HepG2 (cell line): ENCODE results near the gene PRKG1. TPM values are rescaled to one million over a fixed set of nuclear protein-coding genes. Genes with fewer than 3 reads are reported as not detected.

Source experiments
- ATAC-seq: fragments of 200-7000 bp; cut with Tn5 transposase; 3 replicates; pipeline ENCODE4 v1.9.1; 2020; ENCODE audit warnings: mild to moderate bottlenecking, moderate library complexity
- BruUV-seq: library from RNA; stranded (reverse); fragments of 400-500 nt; replicated peaks from 2 replicates; lab custom pipeline; 2021; lab: Mats Ljungman, UMichigan
- CTCF ChIA-PET: fragments of 300-600 bp; formaldehyde crosslinking; extraction: SDS; loops from one replicate; lab custom pipeline; 2021; ENCODE audit warnings: low total read pairs, inconsistent platforms, low intra/inter-chr PET ratio; lab: Yijun Ruan, JAX
- POLR2A ChIA-PET: fragments of 350-600 bp; sonication (Branson Sonifier 250); formaldehyde crosslinking; loops from one replicate; lab custom pipeline; 2020; ENCODE audit warnings: antibody characterized with exemption, inconsistent platforms; lab: Yijun Ruan, JAX
- DNase-seq: peaks from one replicate; pipeline ENCODE4 v3.0.0-alpha.2; 2015; ENCODE audit warnings: low spot score
- FAIRE-seq: peaks from 3 replicates; lab custom pipeline; 2011; peaks lifted over from hg19 to GRCh38; lab: Jason Lieb, UNC
- H2AFZ ChIP-seq: one replicate; pipeline ENCODE4 v1.6.1; 2011; ENCODE audit warnings: low read length, inconsistent platforms
- H3K27ac ChIP-seq: fragments of 300-600 bp; 3 replicates; pipeline ENCODE4 v1.8.0; 2011; ENCODE audit warnings: mixed run types, mild to moderate bottlenecking, mixed read lengths, low read length, inconsistent platforms; ENCODE audit not compliant: insufficient read depth; ENCODE audit errors: extremely low read length
- H3K27me3 ChIP-seq, 2 experiments: fragments of 200-600 bp in 1 of 2; 2 replicates in 1 of 2; 3 replicates in 1 of 2; pipeline versions ENCODE4 v1.6.0 to v1.8.0; 2011; ENCODE audit warnings: low read length in 2 of 2, mild to moderate bottlenecking in 2 of 2, moderate library complexity in 2 of 2, inconsistent platforms in 1 of 2; ENCODE audit not compliant: insufficient read depth in 2 of 2, control insufficient read depth in 1 of 2
- H3K36me3 ChIP-seq, 2 experiments: fragments of 200-600 bp in 1 of 2; replicated peaks in 1 of 2; 2 replicates in 1 of 2; 3 replicates in 1 of 2; pipeline versions ENCODE4 v1.5.1 to v1.8.0; 2011; ENCODE audit warnings: low read length in 2 of 2, inconsistent platforms in 1 of 2; ENCODE audit not compliant: insufficient read depth in 2 of 2, control insufficient read depth in 1 of 2
- H3K4me1 ChIP-seq: 2 replicates; pipeline ENCODE4 v1.5.1; 2012; ENCODE audit warnings: low read length, inconsistent platforms; ENCODE audit not compliant: insufficient read depth
- H3K4me2 ChIP-seq: 2 replicates; pipeline ENCODE4 v1.6.0; 2011; ENCODE audit warnings: low read depth, low read length, inconsistent platforms
- H3K4me3 ChIP-seq, 3 experiments: fragments of 200-600 bp in 1 of 3; sonication (generic), shearing (Covaris generic) in 1 of 3; replicated peaks in 1 of 3; 2 replicates each; pipeline ENCODE4 v1.5.1; 2011 to 2016; ENCODE audit warnings: low read length in 3 of 3, inconsistent platforms in 2 of 3, low read depth in 2 of 3, mild to moderate bottlenecking in 2 of 3, control low read depth in 1 of 3, mixed read lengths in 1 of 3; ENCODE audit not compliant: insufficient read depth in 1 of 3
- H3K79me2 ChIP-seq: one replicate; pipeline ENCODE4 v1.6.1; 2011; ENCODE audit warnings: low read length, inconsistent platforms; ENCODE audit not compliant: insufficient read depth
- H3K9ac ChIP-seq: 2 replicates; pipeline ENCODE4 v1.6.0; 2011; ENCODE audit warnings: mild to moderate bottlenecking, low read depth, low read length, inconsistent platforms; ENCODE audit not compliant: insufficient read depth
- H3K9me3 ChIP-seq: 2 replicates; pipeline ENCODE4 v1.5.1; 2012; ENCODE audit warnings: mild to moderate bottlenecking, low read length
- H4K20me1 ChIP-seq: 2 replicates; pipeline ENCODE4 v1.6.0; 2011; ENCODE audit warnings: inconsistent platforms, mild to moderate bottlenecking, low read length, moderate library complexity; ENCODE audit not compliant: insufficient read depth
- CC2D1A ChIP-seq: sonication (generic); formaldehyde crosslinking; IDR thresholded peaks from 2 replicates; pipeline ENCODE4 v1.8.1; 2023; ENCODE audit warnings: mild to moderate bottlenecking, missing genetic modification reagents
- FOXA1 ChIP-seq, 2 experiments: fragments of 450-650 bp in 1 of 2; sonication (generic) in 1 of 2; formaldehyde crosslinking in 1 of 2; IDR thresholded peaks; 2 replicates each; pipeline versions ENCODE4 v1.4.0 to v1.6.1; 2016 to 2020; ENCODE audit warnings: missing genetic modification reagents in 1 of 2
- FOXC1 ChIP-seq: sonication (generic); formaldehyde crosslinking; IDR thresholded peaks from 2 replicates; pipeline ENCODE4 v1.8.0; 2022; ENCODE audit warnings: mild to moderate bottlenecking, missing genetic modification reagents, borderline replicate concordance
- GATA4 ChIP-seq: sonication (generic); IDR thresholded peaks from 2 replicates; pipeline ENCODE4 v1.6.1; 2016; ENCODE audit warnings: antibody characterized with exemption, low read depth, borderline replicate concordance
- HNRNPLL ChIP-seq: fragments of 200-400 bp; formaldehyde crosslinking; IDR thresholded peaks from 2 replicates; pipeline ENCODE4 v1.6.1; 2017; ENCODE audit warnings: mild to moderate bottlenecking, low read depth, low read length; ENCODE audit not compliant: poor library complexity, severe bottlenecking
- IKZF4 ChIP-seq: sonication (generic); formaldehyde crosslinking; IDR thresholded peaks from 2 replicates; pipeline ENCODE4 v1.5.1; 2020; ENCODE audit warnings: borderline replicate concordance, mild to moderate bottlenecking, low read depth, missing genetic modification reagents; ENCODE audit errors: not compliant biosample characterization
- KLF16 ChIP-seq, 2 experiments: sonication (generic) in 1 of 2; formaldehyde crosslinking in 1 of 2; IDR thresholded peaks; 2 replicates each; pipeline versions ENCODE4 v1.6.1 to v1.8.0; 2016 to 2023; ENCODE audit warnings: missing genetic modification reagents in 2 of 2, missing compliant biosample characterization in 1 of 2
- MXI1 ChIP-seq: IDR thresholded peaks from 3 replicates; pipeline ENCODE4 v1.6.1; 2012; ENCODE audit warnings: low read depth, low read length, inconsistent platforms, borderline replicate concordance
- SNAPC2 ChIP-seq: sonication (generic); formaldehyde crosslinking; IDR thresholded peaks from 2 replicates; pipeline ENCODE4 v1.8.1; 2022; ENCODE audit warnings: mild to moderate bottlenecking, missing genetic modification reagents
- SNRNP70 ChIP-seq: fragments of 200-400 bp; formaldehyde crosslinking; IDR thresholded peaks from 2 replicates; pipeline ENCODE4 v1.6.1; 2017; ENCODE audit warnings: mild to moderate bottlenecking, low read depth, low read length, moderate library complexity
- ZNF121 ChIP-seq: sonication (generic); formaldehyde crosslinking; IDR thresholded peaks from 2 replicates; pipeline ENCODE4 v1.5.0; 2020; ENCODE audit warnings: mild to moderate bottlenecking, missing genetic modification reagents
- ZNF557 ChIP-seq: sonication (generic); formaldehyde crosslinking; IDR thresholded peaks from 2 replicates; pipeline ENCODE4 v1.4.0; 2020; ENCODE audit warnings: missing genetic modification reagents
- ZNF720 ChIP-seq: sonication (generic); formaldehyde crosslinking; IDR thresholded peaks from 2 replicates; pipeline ENCODE4 v1.4.0; 2020; ENCODE audit warnings: missing genetic modification reagents
- ZNF780A ChIP-seq: sonication (generic); formaldehyde crosslinking; IDR thresholded peaks from 2 replicates; pipeline ENCODE4 v1.8.0; 2022; ENCODE audit warnings: mild to moderate bottlenecking, missing genetic modification reagents, moderate library complexity
- WGBS: methylation state at CpG from one replicate; pipeline ENCODE4 v1.1.6; 2017; ENCODE audit warnings: low lambda C conversion rate; 5-methylcytosine and 5-hydroxymethylcytosine counted together
- in situ Hi-C: cut with HindIII; loops from 2 replicates; pipeline ENCODE4 v1.10.0; 2017; ENCODE audit warnings: low pct_unique_long_range_greater_than_20kb; ENCODE audit not compliant: extremely low pct_ligation_motif_present
- intact Hi-C: fragments of 100-400 bp; cut with micrococcal nuclease; formaldehyde crosslinking; loops from one replicate; pipeline ENCODE4 v1.10.0; 2022; ENCODE audit not compliant: unreplicated experiment
- polyA plus RNA-seq, 8 experiments: library from polyadenylated mRNA; depleted of rRNA in 3 of 8; stranded (reverse) in 7 of 8; unstranded in 1 of 8; fragments of >200 nt; fragmentation: Illumina TruSeq in 4 of 8; extraction: Trizol in 4 of 8; gene quantifications; 2 replicates each; pipeline versions ENCODE4 v1.2.1 to v1.2.3, GENCODE V29; 2011 to 2016; ENCODE audit warnings: low read depth in 4 of 8, missing spikeins in 1 of 8, mixed read lengths in 1 of 8; ENCODE audit not compliant: insufficient read depth in 1 of 8
- total RNA-seq, 5 experiments: library from RNA; depleted of rRNA; stranded (reverse); fragments of >200 nt; fragmentation: Illumina TruSeq; extraction: Trizol; gene quantifications; 2 replicates each; pipeline ENCODE4 v1.2.3, GENCODE V29; 2016; ENCODE audit warnings: low read depth in 1 of 5
- TF ChIP-seq, protein P1 (sequence below): sonication (generic); formaldehyde crosslinking; IDR thresholded peaks from 2 replicates; pipeline ENCODE4 v1.4.0; 2020; ENCODE audit warnings: missing genetic modification reagents
- TF ChIP-seq, protein P2 (sequence below): sonication (generic); formaldehyde crosslinking; IDR thresholded peaks from 2 replicates; pipeline ENCODE4 v1.4.0; 2020; ENCODE audit warnings: mild to moderate bottlenecking, missing genetic modification reagents
- TF ChIP-seq, protein P3 (sequence below): sonication (generic); formaldehyde crosslinking; IDR thresholded peaks from 2 replicates; pipeline ENCODE4 v1.9.0; 2021; ENCODE audit warnings: missing genetic modification reagents, borderline replicate concordance
- TF ChIP-seq, protein P4 (sequence below): sonication (generic); formaldehyde crosslinking; IDR thresholded peaks from 2 replicates; pipeline ENCODE4 v1.8.1; 2023; ENCODE audit warnings: mild to moderate bottlenecking, missing genetic modification reagents

Gene PRKG1
- total and polyA plus RNA-seq, 2 of the 13 experiments (the other 11 are each of a cell fraction or from before 2014, with no cell fraction given): 0.01 TPM; not detected in 1

DNA sequence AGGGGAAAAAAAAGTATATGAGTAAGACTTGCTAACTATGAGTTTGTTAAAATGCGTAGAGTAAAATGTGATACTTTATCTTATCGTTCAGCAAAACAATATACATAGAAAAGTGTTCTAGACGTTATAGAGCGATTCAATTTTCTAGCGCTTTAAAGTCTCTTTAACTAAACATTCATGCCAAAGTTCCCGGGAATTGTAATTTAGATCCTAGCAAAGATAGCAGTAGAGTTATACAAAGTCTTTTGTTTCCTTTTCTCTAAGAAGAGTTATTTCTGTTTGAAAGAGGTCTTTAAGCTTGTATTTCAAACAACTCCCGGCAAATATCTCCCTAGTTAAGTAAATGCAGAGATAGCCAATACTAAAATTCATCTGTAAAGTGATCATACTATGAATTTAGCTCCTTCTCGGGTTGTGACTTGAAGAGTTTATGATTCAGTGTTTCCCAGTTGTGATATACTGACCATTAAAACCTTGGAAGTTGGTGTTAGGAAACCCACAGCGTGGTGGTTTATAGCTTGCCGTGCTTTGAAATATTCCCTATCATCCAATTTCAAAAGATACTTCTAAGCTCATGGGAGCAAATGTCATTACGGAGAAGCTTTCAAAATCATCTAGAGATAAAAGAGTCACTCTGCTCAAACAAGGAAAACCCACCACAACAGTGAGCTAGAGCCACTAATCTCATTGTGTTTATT lies 453.4 kb downstream of the PRKG1 start:
- H3K27ac ChIP-seq: no peak overlapping the region
- FAIRE-seq (no peak), ATAC-seq (no peak), DNase-seq (no peak)
- H4K20me1 ChIP-seq: no peaks in the 10 kb centered on the region
- ChIA-PET CTCF (no interaction called here), POLR2A (no interaction called here)
- no TSS peak for BruUV-seq
- in situ Hi-C loops (no loop called here), intact Hi-C loops (no loop called here)
- H3K9ac ChIP-seq: no peak overlapping the region
- no peaks in the 10 kb centered on the region for H3K79me2 ChIP-seq
- no peaks in the 10 kb centered on the region for H3K4me1 ChIP-seq
- no peaks in the 10 kb centered on the region for H3K36me3 ChIP-seq
- H3K27me3 ChIP-seq: no peaks in the 10 kb centered on the region
- H2AFZ ChIP-seq: no peak overlapping the region
- no peaks in the 10 kb centered on the region for H3K9me3 ChIP-seq
- H3K4me3 ChIP-seq: no peak overlapping the region
- 23% methylated on average over 11 of the region's 11 CpGs for WGBS
- no peak overlapping the region for H3K4me2 ChIP-seq
- TF ChIP-seq ZNF557 (CRISPR knock-in tag) (no peak), ZNF780A (no peak), GATA4 (no peak), KLF16 (CRISPR knock-in tag; IDR thresholded peaks at IDR 0.05) (no peak), ZNF720 (no peak), IKZF4 (CRISPR knock-in tag) (no peak), SNAPC2 (no peak), CC2D1A (no peak), FOXA1 (IDR thresholded peaks at IDR 0.05) (no peak), FOXA1 (CRISPR knock-in tag; IDR thresholded peaks at IDR 0.05) (no peak), HNRNPLL (no peak), MXI1 (no peak), SNRNP70 (no peak), FOXC1 (CRISPR knock-in tag) (no peak), ZNF121 (CRISPR knock-in tag) (no peak)
- TF ChIP-seq, protein P1, sequence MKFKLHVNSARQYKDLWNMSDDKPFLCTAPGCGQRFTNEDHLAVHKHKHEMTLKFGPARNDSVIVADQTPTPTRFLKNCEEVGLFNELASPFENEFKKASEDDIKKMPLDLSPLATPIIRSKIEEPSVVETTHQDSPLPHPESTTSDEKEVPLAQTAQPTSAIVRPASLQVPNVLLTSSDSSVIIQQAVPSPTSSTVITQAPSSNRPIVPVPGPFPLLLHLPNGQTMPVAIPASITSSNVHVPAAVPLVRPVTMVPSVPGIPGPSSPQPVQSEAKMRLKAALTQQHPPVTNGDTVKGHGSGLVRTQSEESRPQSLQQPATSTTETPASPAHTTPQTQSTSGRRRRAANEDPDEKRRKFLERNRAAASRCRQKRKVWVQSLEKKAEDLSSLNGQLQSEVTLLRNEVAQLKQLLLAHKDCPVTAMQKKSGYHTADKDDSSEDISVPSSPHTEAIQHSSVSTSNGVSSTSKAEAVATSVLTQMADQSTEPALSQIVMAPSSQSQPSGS: no peak
- TF ChIP-seq, protein P2, sequence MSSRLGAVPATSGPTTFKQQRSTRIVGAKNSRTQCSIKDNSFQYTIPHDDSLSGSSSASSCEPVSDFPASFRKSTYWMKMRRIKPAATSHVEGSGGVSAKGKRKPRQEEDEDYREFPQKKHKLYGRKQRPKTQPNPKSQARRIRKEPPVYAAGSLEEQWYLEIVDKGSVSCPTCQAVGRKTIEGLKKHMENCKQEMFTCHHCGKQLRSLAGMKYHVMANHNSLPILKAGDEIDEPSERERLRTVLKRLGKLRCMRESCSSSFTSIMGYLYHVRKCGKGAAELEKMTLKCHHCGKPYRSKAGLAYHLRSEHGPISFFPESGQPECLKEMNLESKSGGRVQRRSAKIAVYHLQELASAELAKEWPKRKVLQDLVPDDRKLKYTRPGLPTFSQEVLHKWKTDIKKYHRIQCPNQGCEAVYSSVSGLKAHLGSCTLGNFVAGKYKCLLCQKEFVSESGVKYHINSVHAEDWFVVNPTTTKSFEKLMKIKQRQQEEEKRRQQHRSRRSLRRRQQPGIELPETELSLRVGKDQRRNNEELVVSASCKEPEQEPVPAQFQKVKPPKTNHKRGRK (CRISPR knock-in tag): no peak
- TF ChIP-seq, protein P3, sequence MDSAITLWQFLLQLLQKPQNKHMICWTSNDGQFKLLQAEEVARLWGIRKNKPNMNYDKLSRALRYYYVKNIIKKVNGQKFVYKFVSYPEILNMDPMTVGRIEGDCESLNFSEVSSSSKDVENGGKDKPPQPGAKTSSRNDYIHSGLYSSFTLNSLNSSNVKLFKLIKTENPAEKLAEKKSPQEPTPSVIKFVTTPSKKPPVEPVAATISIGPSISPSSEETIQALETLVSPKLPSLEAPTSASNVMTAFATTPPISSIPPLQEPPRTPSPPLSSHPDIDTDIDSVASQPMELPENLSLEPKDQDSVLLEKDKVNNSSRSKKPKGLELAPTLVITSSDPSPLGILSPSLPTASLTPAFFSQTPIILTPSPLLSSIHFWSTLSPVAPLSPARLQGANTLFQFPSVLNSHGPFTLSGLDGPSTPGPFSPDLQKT (CRISPR knock-in tag): no peak
- TF ChIP-seq, protein P4, sequence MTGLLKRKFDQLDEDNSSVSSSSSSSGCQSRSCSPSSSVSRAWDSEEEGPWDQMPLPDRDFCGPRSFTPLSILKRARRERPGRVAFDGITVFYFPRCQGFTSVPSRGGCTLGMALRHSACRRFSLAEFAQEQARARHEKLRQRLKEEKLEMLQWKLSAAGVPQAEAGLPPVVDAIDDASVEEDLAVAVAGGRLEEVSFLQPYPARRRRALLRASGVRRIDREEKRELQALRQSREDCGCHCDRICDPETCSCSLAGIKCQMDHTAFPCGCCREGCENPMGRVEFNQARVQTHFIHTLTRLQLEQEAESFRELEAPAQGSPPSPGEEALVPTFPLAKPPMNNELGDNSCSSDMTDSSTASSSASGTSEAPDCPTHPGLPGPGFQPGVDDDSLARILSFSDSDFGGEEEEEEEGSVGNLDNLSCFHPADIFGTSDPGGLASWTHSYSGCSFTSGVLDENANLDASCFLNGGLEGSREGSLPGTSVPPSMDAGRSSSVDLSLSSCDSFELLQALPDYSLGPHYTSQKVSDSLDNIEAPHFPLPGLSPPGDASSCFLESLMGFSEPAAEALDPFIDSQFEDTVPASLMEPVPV: no peak
